GM23248 (cell line): ENCODE measurements around the gene GADD45B.

Experiments
- EZH2 ChIP-seq: fragments of 200-600 bp; sonication (generic); IDR thresholded peaks from 2 replicates; pipeline ENCODE4 v1.6.1; 2018; ENCODE audit warnings: antibody characterized with exemption, mild to moderate bottlenecking; ENCODE audit not compliant: insufficient read depth, poor library complexity, severe bottlenecking
- EZH2phosphoT487 ChIP-seq: fragments of 200-600 bp; sonication (generic); IDR thresholded peaks from 2 replicates; pipeline ENCODE4 v1.6.1; 2018; ENCODE audit warnings: antibody characterized with exemption, moderate library complexity, mild to moderate bottlenecking, low read depth; ENCODE audit not compliant: insufficient read depth

DNA sequence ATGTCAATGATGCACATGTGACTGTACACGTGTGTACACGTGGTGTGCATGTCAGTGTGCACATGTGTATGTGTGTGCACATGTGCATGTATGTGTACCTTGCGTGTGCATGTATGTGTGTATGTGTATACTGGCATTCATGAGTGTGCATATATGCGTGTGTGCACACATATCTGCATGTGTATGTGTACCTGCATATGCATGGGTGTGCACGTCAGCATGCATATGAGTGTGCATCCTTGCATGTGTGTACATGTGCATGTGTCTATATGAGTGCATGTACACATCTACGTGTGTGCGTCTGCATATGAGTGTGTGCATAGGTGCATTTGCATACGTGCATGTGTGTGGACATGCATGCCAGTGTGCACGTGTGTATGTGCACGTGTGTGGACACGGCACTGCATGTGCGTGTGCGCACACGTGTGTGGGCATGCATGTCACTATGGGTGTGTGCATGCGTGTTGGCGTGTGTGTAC is 48.5 kb downstream of the GADD45B start:
- TF ChIP-seq EZH2phosphoT487 (no peak), EZH2 (no peak)
